SK-N-SH treated with all-trans-retinoic acid at 6 μM for 48 hours (cell line): ENCODE data around the gene CD300C.

Experiments used
- BACH2 ChIP-seq: fragments of 250-450 bp; sonication (Bioruptor Pico); IDR thresholded peaks from 2 replicates; pipeline ENCODE4 v1.9.0; 2021; ENCODE audit warnings: mild to moderate bottlenecking, borderline replicate concordance
- CREB5 ChIP-seq: fragments of 250-450 bp; sonication (Bioruptor Pico); IDR thresholded peaks from 2 replicates; pipeline ENCODE4 v1.5.1; 2020; ENCODE audit warnings: low read depth, mild to moderate bottlenecking, moderate library complexity
- ZFP3 ChIP-seq: fragments of 250-450 bp; sonication (Bioruptor Pico); IDR thresholded peaks from 2 replicates; pipeline ENCODE4 v1.5.0; 2020; ENCODE audit warnings: mild to moderate bottlenecking, moderate library complexity
- ZFP30 ChIP-seq: fragments of 450-650 bp; formaldehyde crosslinking; IDR thresholded peaks from 2 replicates; pipeline ENCODE4 v1.5.0; 2022; ENCODE audit warnings: mild to moderate bottlenecking, moderate library complexity
- TF ChIP-seq, protein P1 (sequence below): fragments of 250-450 bp; sonication (Bioruptor Pico); IDR thresholded peaks from 2 replicates; pipeline ENCODE4 v1.5.1; 2021; ENCODE audit warnings: mild to moderate bottlenecking, moderate library complexity

GRCh38 chr17:74515941-74516340, 30.0 kb downstream of the CD300C start:
- TF ChIP-seq, protein P1, sequence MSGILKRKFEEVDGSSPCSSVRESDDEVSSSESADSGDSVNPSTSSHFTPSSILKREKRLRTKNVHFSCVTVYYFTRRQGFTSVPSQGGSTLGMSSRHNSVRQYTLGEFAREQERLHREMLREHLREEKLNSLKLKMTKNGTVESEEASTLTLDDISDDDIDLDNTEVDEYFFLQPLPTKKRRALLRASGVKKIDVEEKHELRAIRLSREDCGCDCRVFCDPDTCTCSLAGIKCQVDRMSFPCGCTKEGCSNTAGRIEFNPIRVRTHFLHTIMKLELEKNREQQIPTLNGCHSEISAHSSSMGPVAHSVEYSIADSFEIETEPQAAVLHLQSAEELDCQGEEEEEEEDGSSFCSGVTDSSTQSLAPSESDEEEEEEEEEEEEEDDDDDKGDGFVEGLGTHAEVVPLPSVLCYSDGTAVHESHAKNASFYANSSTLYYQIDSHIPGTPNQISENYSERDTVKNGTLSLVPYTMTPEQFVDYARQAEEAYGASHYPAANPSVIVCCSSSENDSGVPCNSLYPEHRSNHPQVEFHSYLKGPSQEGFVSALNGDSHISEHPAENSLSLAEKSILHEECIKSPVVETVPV, result no peak
- no peak for TF ChIP-seq CREB5 (CRISPR knock-in tag)
- TF ChIP-seq ZFP30 (CRISPR knock-in tag), result no peak
- TF ChIP-seq ZFP3 (CRISPR knock-in tag), result no peak
- no peak for TF ChIP-seq BACH2 (CRISPR knock-in tag)
